GM12872 (cell line): ENCODE results near the gene NOP56.

Source experiments
- TF ChIP-seq, protein P1 (sequence below): IDR thresholded peaks from 3 replicates; pipeline ENCODE4 v1.5.1; 2011; ENCODE audit warnings: low read depth, mild to moderate bottlenecking, low read length, moderate library complexity; ENCODE audit not compliant: insufficient read depth

NOP56 gene

DNA sequence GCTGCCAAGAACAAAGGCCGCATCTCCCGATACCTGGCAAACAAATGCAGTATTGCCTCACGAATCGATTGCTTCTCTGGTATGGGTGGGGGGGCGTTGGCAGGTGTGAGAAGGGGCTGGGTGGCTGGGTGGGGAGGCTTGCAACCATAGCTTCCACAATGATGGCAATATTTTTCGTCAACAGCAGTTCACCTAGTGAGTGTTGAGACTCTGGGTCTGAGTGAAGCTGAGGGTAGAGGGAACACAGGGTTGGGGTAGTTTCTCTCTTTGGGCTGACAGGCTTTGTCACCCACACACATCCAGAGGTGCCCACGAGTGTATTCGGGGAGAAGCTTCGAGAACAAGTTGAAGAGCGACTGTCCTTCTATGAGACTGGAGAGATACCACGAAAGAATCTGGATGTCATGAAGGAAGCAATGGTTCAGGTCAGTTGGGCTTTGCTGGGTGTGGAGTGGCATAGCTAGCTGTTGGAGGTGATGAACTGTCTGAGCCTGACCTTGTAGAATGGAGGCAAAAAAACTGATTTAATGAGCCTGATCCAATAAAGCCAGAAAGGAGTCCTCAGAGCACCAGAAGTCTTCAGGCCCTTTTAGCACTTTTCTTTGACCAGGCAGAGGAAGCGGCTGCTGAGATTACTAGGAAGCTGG lies 4.2 kb downstream of the NOP56 start:
- TF ChIP-seq, protein P1, sequence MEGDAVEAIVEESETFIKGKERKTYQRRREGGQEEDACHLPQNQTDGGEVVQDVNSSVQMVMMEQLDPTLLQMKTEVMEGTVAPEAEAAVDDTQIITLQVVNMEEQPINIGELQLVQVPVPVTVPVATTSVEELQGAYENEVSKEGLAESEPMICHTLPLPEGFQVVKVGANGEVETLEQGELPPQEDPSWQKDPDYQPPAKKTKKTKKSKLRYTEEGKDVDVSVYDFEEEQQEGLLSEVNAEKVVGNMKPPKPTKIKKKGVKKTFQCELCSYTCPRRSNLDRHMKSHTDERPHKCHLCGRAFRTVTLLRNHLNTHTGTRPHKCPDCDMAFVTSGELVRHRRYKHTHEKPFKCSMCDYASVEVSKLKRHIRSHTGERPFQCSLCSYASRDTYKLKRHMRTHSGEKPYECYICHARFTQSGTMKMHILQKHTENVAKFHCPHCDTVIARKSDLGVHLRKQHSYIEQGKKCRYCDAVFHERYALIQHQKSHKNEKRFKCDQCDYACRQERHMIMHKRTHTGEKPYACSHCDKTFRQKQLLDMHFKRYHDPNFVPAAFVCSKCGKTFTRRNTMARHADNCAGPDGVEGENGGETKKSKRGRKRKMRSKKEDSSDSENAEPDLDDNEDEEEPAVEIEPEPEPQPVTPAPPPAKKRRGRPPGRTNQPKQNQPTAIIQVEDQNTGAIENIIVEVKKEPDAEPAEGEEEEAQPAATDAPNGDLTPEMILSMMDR = no peak

GRCh38 chr20:2657241-2657640 lies 4.8 kb downstream of the NOP56 start:
- TF ChIP-seq, protein P1 = no peak

GRCh38 chr20:2657674-2658073 lies 5.2 kb downstream of the NOP56 start:
- TF ChIP-seq, protein P1 = no peak

DNA sequence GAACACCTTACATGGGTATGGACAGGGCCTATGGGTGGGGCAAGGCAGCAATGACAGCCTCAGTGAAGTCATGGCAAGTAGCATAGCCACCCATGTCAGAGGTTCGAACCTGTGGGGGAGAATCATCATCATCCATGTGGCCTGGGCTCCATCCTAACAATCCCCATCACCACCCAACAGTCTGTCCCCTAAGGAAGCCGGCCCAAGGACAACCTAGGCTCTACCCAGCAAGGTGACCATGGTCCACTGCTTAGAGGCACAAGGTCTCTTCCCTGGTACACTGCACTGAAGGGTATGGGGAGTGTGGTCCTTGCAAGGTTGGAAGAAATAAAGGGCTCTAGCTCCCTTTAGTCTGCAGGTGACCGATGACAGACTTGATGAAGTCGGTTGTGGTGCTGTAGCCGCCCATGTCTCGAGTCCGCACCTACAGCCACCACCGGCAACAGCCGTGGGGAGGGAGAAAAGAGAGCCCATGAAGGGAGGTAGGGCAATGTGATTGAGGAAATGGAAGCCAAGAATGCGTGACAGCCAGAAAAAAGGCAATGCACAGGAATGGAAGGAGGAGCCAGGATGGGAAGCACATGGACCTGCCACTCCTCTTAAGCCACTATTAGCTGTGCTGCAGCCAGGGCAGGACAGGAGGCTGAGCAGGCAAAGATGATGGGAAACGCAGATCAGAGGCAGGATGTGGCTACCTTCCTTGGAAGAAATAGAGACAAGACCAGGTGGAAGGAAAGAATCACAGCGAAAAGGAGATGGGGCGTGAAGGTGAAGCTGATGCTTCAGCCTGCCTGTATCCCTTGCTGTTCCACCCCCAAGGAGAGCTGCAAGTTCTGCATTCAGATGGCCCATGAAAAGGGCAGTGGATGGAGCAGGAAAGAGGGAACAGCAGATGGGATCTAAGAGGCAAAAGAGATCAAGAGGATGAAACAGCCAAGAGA lies 6.3 kb downstream of the NOP56 start:
- TF ChIP-seq, protein P1 = no peak

DNA sequence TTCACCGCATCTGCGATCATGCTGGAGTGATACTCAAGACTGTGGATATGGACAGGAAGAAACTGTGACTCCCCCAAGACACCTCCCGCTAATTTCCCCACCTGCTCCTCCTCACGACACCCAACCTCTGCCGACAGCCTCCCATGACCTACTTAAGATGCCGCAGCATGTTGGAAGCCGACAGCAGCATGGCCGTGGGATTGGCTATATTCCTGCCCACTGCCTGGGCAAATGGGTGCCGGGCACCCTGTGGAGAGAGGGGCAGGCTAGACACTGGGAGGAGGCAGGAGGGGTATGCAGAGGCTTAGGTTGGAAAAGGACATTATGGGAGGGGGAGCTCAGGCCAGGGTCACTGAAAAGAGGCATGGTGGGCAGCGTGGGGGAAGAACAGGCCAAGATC lies 7.1 kb downstream of the NOP56 start:
- TF ChIP-seq, protein P1 = no peak

GRCh38 chr20:2663364-2663886 lies 11.0 kb downstream of the NOP56 start:
- TF ChIP-seq, protein P1 = no peak
